GM12872 (cell line): ENCODE measurements around the gene HSPB3.

Experiments
- TF ChIP-seq, protein P1 (sequence below): IDR thresholded peaks from 3 replicates; pipeline ENCODE4 v1.5.1; 2011; ENCODE audit warnings: low read depth, mild to moderate bottlenecking, low read length, moderate library complexity; ENCODE audit not compliant: insufficient read depth

The HSPB3 gene

DNA sequence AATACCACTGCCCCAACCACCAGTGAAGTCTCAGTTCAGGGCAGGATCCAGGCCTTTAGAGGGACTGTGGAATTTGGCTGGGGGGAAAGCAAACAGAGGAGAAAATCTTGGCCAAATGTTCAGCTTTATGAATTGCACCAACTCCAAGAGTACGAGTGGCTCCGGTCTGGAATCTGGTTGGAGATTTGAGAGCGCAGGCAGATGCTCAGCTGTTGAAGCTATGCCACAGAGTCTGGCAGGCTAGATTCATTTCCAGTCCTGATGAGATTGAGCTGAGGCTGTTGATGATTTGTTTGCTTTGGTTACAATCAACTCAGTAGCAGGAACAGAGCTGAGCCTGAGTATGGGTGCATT, 9.1 kb upstream of the HSPB3 start:
- TF ChIP-seq, protein P1, sequence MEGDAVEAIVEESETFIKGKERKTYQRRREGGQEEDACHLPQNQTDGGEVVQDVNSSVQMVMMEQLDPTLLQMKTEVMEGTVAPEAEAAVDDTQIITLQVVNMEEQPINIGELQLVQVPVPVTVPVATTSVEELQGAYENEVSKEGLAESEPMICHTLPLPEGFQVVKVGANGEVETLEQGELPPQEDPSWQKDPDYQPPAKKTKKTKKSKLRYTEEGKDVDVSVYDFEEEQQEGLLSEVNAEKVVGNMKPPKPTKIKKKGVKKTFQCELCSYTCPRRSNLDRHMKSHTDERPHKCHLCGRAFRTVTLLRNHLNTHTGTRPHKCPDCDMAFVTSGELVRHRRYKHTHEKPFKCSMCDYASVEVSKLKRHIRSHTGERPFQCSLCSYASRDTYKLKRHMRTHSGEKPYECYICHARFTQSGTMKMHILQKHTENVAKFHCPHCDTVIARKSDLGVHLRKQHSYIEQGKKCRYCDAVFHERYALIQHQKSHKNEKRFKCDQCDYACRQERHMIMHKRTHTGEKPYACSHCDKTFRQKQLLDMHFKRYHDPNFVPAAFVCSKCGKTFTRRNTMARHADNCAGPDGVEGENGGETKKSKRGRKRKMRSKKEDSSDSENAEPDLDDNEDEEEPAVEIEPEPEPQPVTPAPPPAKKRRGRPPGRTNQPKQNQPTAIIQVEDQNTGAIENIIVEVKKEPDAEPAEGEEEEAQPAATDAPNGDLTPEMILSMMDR = no peak

DNA sequence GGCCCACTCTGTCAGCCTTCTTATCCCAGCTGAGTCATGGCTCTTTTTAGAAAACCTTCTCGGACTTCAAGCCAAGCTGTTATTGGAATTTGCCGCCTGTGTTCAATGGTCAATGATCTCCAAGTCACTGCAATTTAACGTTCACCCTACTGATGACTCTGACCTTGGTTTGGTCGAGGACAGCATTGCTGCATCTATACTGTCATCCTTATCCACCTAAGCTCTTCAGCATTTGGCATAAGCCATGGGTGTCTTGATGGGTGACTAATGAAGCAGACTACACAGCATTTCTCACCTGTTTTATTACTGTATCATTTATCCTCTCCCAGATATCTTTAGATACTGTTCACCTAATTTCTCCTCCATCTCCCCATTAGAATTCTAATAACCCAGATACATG, 5.6 kb upstream of the HSPB3 start:
- TF ChIP-seq, protein P1 = no peak

DNA sequence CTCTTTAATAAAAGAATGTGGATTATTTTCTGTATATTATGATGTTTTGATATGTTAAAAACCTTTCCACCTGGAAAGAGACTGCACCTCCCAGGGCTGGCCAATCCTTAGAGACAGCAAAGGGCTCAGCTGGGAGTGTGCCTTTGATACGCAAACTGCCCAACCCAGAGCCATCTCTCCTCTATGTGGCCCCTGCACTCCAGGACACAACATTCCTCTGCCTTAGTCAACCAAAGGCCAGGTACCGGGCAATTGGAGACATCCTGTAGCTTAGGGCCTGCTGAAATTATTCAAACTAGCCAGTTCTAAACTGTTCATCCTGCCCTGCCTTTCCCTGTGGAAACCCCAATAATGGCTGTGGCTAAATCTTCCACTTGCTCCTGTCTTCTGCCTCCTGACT, 5.0 kb upstream of the HSPB3 start:
- TF ChIP-seq, protein P1 = no peak

DNA sequence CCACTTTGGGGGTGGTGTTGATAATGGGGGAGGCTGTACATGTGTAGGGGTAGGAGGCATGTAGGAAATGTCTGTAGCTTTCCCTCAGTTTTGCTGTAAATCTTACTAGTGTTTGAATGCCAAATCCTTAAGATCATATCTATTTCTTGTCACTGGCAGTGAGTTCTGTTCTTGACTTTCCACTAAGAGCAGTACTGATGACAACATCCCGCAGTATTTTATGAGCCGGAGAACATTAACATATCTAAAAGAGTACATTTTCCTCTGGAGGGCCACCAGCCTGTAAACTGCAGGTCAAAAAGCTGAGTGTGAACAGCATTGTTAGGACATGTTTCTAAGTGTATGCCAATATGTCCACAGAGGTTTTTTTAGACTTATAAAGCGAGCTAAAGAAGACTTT, 2.5 kb upstream of the HSPB3 start:
- TF ChIP-seq, protein P1 = no peak

DNA sequence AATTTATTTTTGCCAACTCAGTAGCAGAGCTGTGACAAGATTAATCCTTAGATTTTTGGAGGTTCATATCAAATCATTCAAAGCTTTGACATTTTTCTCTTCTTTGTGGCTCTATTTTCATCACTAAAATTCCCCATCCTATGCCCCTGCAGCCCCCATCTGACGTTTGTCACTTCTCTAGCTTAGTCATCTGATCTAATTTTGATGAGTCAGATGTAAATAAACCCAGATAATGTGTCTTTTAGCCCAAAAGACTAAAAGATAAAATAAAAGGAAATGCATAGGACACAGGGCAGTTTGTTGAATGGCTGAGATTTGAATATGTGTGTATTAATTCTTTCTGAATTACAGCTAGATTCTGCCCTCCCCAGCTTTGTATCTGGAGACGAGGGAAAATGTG, 897 bp upstream of the HSPB3 start:
- TF ChIP-seq, protein P1 = no peak

DNA sequence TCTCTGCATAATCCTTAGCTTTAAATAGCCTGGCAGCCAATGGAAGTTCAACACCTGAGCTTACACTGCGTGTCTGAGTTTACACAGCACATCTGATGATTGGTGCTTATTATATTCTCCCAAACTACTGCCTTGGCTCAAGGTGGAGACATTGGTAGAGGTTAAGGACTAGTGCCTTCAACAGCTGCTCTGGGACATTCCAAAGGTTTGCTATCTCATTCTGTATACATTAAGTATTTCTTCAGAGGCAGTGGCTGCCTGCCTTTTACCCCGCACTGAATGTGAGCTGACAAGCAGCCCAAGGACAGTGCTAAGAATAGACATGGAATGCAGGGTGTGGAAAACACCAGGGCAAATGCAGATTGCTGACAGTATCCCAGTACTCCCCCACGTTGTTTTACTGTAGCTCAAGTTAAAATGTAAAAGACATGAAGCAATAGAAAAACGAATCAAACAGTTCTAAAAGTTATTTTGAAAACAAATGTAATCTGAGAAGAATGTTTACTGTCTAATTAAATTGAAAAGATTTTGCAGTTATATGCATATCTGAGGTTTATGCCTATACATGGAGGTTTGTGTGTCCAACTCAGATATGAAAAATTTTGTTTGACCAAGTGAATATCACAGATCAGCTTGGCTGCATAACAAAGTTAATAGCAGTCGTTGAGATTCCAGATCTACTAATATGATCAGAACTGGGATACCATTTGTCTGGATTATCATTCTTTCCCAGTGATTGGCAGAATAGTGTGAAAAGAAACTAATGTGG, 1.8 kb downstream of the HSPB3 start:
- TF ChIP-seq, protein P1 = no peak

DNA sequence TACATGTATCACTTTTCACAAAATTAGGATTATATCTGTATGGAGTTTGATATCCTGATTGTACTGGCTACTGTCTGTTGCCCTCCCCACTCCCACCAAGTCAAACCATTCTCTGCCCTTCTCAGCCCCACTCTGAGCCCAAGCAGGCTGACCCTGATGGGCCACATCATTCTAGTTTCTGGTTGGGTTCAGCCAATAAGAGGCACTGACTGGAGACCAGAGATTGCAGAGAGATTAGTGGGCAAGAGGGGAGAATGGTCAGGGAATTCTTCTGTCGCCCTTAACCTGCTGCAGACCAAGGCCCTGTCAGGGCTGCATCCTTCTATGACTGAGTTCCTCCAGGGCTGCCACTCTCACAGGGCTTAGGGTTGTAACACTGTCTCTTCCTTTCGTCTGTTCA, 2.7 kb downstream of the HSPB3 start:
- TF ChIP-seq, protein P1 = no peak
